Nasal cavity respiratory epithelium epithelial cell of viscerocranial mucosa (primary cell): ENCODE measurements around the gene VEGFC. TPM values are rescaled to one million over a fixed set of nuclear protein-coding genes. Genes with fewer than 3 reads are reported as not detected.

ENCODE experiments used
- total RNA-seq: library from RNA; depleted of rRNA; stranded (reverse); fragments of >200 nt; gene quantifications from 2 replicates; pipeline ENCODE4 v1.2.3, GENCODE V29; 2014

VEGFC gene, protein sequence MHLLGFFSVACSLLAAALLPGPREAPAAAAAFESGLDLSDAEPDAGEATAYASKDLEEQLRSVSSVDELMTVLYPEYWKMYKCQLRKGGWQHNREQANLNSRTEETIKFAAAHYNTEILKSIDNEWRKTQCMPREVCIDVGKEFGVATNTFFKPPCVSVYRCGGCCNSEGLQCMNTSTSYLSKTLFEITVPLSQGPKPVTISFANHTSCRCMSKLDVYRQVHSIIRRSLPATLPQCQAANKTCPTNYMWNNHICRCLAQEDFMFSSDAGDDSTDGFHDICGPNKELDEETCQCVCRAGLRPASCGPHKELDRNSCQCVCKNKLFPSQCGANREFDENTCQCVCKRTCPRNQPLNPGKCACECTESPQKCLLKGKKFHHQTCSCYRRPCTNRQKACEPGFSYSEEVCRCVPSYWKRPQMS
- 6.7 and 9.9 TPM in 2 replicates for total RNA-seq

GRCh38 chr4:176792326-176793059 is at the start of gene VEGFC:
Gene VEGFC (minus strand): TSS chr4:176792922. CDS start chr4:176792311, 611 bp downstream.

